Activated CD4-positive, alpha-beta T cell treated with anti-CD3 and anti-CD28 coated beads, Interleukin-2, amount 10 ng/mL, durations not matched to agents 7 days and 5 days (primary cell): ENCODE data around the gene PIMREG. TPM values are rescaled to one million over a fixed set of nuclear protein-coding genes. Genes with fewer than 3 reads are reported as not detected.

ENCODE experiments used
- CTCF ChIA-PET: fragments of 350-600 bp; sonication (Branson Sonifier 250); formaldehyde crosslinking; loops from one replicate; lab custom pipeline; 2021; ENCODE audit warnings: antibody characterized with exemption; lab: Charles Lee
- POLR2A ChIA-PET: fragments of 350-600 bp; sonication (Branson Sonifier 250); formaldehyde crosslinking; loops from one replicate; lab custom pipeline; 2021; ENCODE audit warnings: antibody characterized with exemption; lab: Charles Lee
- DNase-seq: peaks from one replicate; pipeline ENCODE4 v3.0.0-alpha.2; 2020
- H3K27ac Mint-ChIP-seq: one replicate; pipeline ENCODE4 v1.8.0; 2021; ENCODE audit warnings: mild to moderate bottlenecking, moderate library complexity, mixed read lengths
- H3K27me3 Mint-ChIP-seq: one replicate; pipeline ENCODE4 v1.8.0; 2021; ENCODE audit warnings: mixed read lengths
- H3K36me3 Mint-ChIP-seq: one replicate; pipeline ENCODE4 v1.8.0; 2021; ENCODE audit warnings: low read depth, mixed read lengths
- H3K4me1 Mint-ChIP-seq: one replicate; pipeline ENCODE4 v1.8.0; 2021; ENCODE audit warnings: mixed read lengths
- H3K4me3 Mint-ChIP-seq: one replicate; pipeline ENCODE4 v1.8.0; 2021; ENCODE audit warnings: mild to moderate bottlenecking, moderate library complexity, mixed read lengths
- H3K9me3 Mint-ChIP-seq: one replicate; pipeline ENCODE4 v1.8.0; 2021; ENCODE audit warnings: mixed read lengths
- total RNA-seq, 2 experiments: library from RNA; stranded (reverse); gene quantifications; one replicate each; pipeline ENCODE4 v1.2.3, GENCODE V29; 2021

The PIMREG gene
- total RNA-seq, 2 experiments from 2014 or later, result 16.4 to 22.0 TPM

GRCh38 chr17:6492892-6493674, 48.8 kb downstream of the PIMREG start:
- peaks cover 14% of the 10 kb centered on the region for H3K4me1 Mint-ChIP-seq
- H3K9me3 Mint-ChIP-seq, result no peaks in the 10 kb centered on the region
- H3K27me3 Mint-ChIP-seq, result peaks cover 7% of the 10 kb centered on the region
- no peaks in the 10 kb centered on the region for H3K36me3 Mint-ChIP-seq
- ChIA-PET CTCF (no interaction called here), POLR2A (no interaction called here)
- no peak overlapping the region for H3K27ac Mint-ChIP-seq
- no peak for DNase-seq
- H3K4me3 Mint-ChIP-seq, result no peak overlapping the region

GRCh38 chr17:6494239-6494941, 50.1 kb downstream of the PIMREG start:
- Mint-ChIP-seq H3K9me3 (no peaks in the 10 kb centered on the region), H3K4me1 (peaks cover 14% of the 10 kb centered on the region), H3K4me3 (no peak overlapping the region), H3K36me3 (no peaks in the 10 kb centered on the region), H3K27ac (no peak overlapping the region), H3K27me3 (peaks cover 7% of the 10 kb centered on the region)
- ChIA-PET POLR2A (no interaction called here), CTCF (no interaction called here)
- DNase-seq, result no peak

- POLR2A ChIA-PET, result no interaction called here
- Mint-ChIP-seq H3K4me3 (no peak overlapping the region), H3K36me3 (no peaks in the 10 kb centered on the region), H3K27me3 (peaks cover 7% of the 10 kb centered on the region), H3K9me3 (no peaks in the 10 kb centered on the region), H3K27ac (no peak overlapping the region), H3K4me1 (peaks cover 14% of the 10 kb centered on the region)
- DNase-seq, result no peak
- CTCF ChIA-PET, result no interaction called here
Measured at GRCh38 chr17:6495450-6496115, 51.3 kb downstream of the PIMREG start.

GRCh38 chr17:6496116-6496481, 51.8 kb downstream of the PIMREG start:
- Mint-ChIP-seq H3K4me3 (no peak overlapping the region), H3K4me1 (peaks cover 14% of the 10 kb centered on the region), H3K27me3 (peaks cover 7% of the 10 kb centered on the region), H3K36me3 (no peaks in the 10 kb centered on the region), H3K27ac (no peak overlapping the region), H3K9me3 (no peaks in the 10 kb centered on the region)
- DNase-seq, result no peak
- POLR2A ChIA-PET, result no interaction called here
- CTCF ChIA-PET, result no interaction called here

GRCh38 chr17:6496640-6497441, 52.6 kb downstream of the PIMREG start:
- ChIA-PET POLR2A (no interaction called here), CTCF (no interaction called here)
- Mint-ChIP-seq H3K27ac (no peak overlapping the region), H3K4me3 (no peak overlapping the region), H3K4me1 (peaks cover 14% of the 10 kb centered on the region), H3K9me3 (no peaks in the 10 kb centered on the region), H3K27me3 (peaks cover 7% of the 10 kb centered on the region), H3K36me3 (no peaks in the 10 kb centered on the region)
- no peak for DNase-seq

GRCh38 chr17:6497496-6498221, 53.4 kb downstream of the PIMREG start:
- Mint-ChIP-seq H3K9me3 (no peaks in the 10 kb centered on the region), H3K27ac (no peak overlapping the region), H3K4me3 (no peak overlapping the region), H3K36me3 (no peaks in the 10 kb centered on the region), H3K4me1 (peaks cover 14% of the 10 kb centered on the region), H3K27me3 (peaks cover 7% of the 10 kb centered on the region)
- POLR2A ChIA-PET, result no interaction called here
- CTCF ChIA-PET, result no interaction called here
- no peak for DNase-seq

GRCh38 chr17:6498356-6498755, 54.1 kb downstream of the PIMREG start:
- POLR2A ChIA-PET, result no interaction called here
- Mint-ChIP-seq H3K27me3 (peaks cover 7% of the 10 kb centered on the region), H3K27ac (no peak overlapping the region), H3K9me3 (no peaks in the 10 kb centered on the region), H3K4me1 (peaks cover 14% of the 10 kb centered on the region), H3K4me3 (no peak overlapping the region), H3K36me3 (no peaks in the 10 kb centered on the region)
- DNase-seq, result no peak
- CTCF ChIA-PET, result no interaction called here

- Mint-ChIP-seq H3K36me3 (no peaks in the 10 kb centered on the region), H3K4me1 (peaks cover 14% of the 10 kb centered on the region), H3K27ac (no peak overlapping the region), H3K27me3 (peaks cover 7% of the 10 kb centered on the region), H3K4me3 (no peak overlapping the region), H3K9me3 (no peaks in the 10 kb centered on the region)
- no peak for DNase-seq
- ChIA-PET POLR2A (no interaction called here), CTCF (no interaction called here)
Measured at GRCh38 chr17:6498901-6499540, 54.8 kb downstream of the PIMREG start.

Other genes starting within 250 kb of the PIMREG start
- not detected for gene AIPL1, start 9.3 kb upstream of the PIMREG start, total RNA-seq
- gene PITPNM3, start 112.1 kb downstream of the PIMREG start, total RNA-seq, result under 1 TPM; 0.33 to 0.37 TPM
- gene KIAA0753, start 196.3 kb downstream of the PIMREG start, total RNA-seq, result 10 to 100 TPM; 16.3 to 17.6 TPM
- 10 to 100 TPM; 49.0 to 69.0 TPM for gene TXNDC17, start 196.6 kb downstream of the PIMREG start, total RNA-seq
- 10 to 100 TPM; 19.4 to 20.3 TPM for gene MED31, start 207.2 kb downstream of the PIMREG start, total RNA-seq
- 1 to 10 TPM; 1.9 to 2.5 TPM for gene C17orf100, start 207.3 kb downstream of the PIMREG start, total RNA-seq